ENCODE results near the gene MIF4GD.
A peak's percentile ranks its signal among the peaks of the same experiment; 100 is the strongest.
"Not testable (repeated sequence)": the region's sequence is repeated elsewhere in the genome, so short reads cannot be mapped to it uniquely, and the experiment has no call there.

MIF4GD gene

GRCh38 chr17:75287221-75287620, 16.2 kb upstream of the MIF4GD start:
- no peak for DNase-seq

GRCh38 chr17:75285123-75285522, 14.1 kb upstream of the MIF4GD start:
- no peak for DNase-seq

- not testable (repeated sequence) for DNase-seq
Observed at GRCh38 chr17:75280189-75280588, 9.2 kb upstream of the MIF4GD start.

GRCh38 chr17:75277664-75278071, 6.6 kb upstream of the MIF4GD start:
- no peak for DNase-seq

- no peak for DNase-seq
Observed at GRCh38 chr17:75273977-75274708, 3.1 kb upstream of the MIF4GD start.

GRCh38 chr17:75272848-75273184, 1.8 kb upstream of the MIF4GD start:
- DNase-seq: no peak

GRCh38 chr17:75271955-75272847, 1.2 kb upstream of the MIF4GD start:
- DNase-seq: peak; percentile 30

GRCh38 chr17:75271233-75271954, 363 bp upstream of the MIF4GD start:
- DNase-seq: peak; percentile 27

GRCh38 chr17:75270218-75270965, 639 bp downstream of the MIF4GD start:
- peak; percentile 31 for DNase-seq

GRCh38 chr17:75269844-75270217, 1.2 kb downstream of the MIF4GD start:
- no peak for DNase-seq

GRCh38 chr17:75267411-75268232, 3.4 kb downstream of the MIF4GD start:
- DNase-seq: no peak

GRCh38 chr17:75267153-75267410, 3.9 kb downstream of the MIF4GD start:
- no peak for DNase-seq

- DNase-seq: no peak
Observed at GRCh38 chr17:75266316-75267152, 4.5 kb downstream of the MIF4GD start.

GRCh38 chr17:75265614-75266315, 5.3 kb downstream of the MIF4GD start:
- no peak for DNase-seq

GRCh38 chr17:75263055-75263454, 8.0 kb downstream of the MIF4GD start:
- no peak for DNase-seq

GRCh38 chr17:75262112-75262606, 8.9 kb downstream of the MIF4GD start:
- no peak for DNase-seq

GRCh38 chr17:75261336-75262111, 9.5 kb downstream of the MIF4GD start, which contains the start of the genes GGA3 and MRPS7:
TSS of gene GGA3 (minus strand) at chr17:75261606. CDS start at chr17:75261587, 19 bp downstream.
TSS of gene MRPS7 (plus strand) at chr17:75261879. CDS start at chr17:75261901, 22 bp downstream.
- DNase-seq: peak; percentile 81

- DNase-seq: no peak
Observed at GRCh38 chr17:75260641-75261335, 10.2 kb downstream of the MIF4GD start.

GRCh38 chr17:75257228-75257627, 13.8 kb downstream of the MIF4GD start:
- DNase-seq: not testable (repeated sequence)
